ENCODE measurements around the gene ARPC1B. TPM values are rescaled to one million over a fixed set of nuclear protein-coding genes. Genes with fewer than 3 reads are reported as not detected.
A peak's percentile ranks its signal among the peaks of the same experiment; 100 is the strongest.

ARPC1B gene
- total RNA-seq, 1 donor = 186 TPM

GRCh38 chr7:99392046-99392445, 17.5 kb downstream of the ARPC1B start:
- TF ChIP-seq, protein P1, sequence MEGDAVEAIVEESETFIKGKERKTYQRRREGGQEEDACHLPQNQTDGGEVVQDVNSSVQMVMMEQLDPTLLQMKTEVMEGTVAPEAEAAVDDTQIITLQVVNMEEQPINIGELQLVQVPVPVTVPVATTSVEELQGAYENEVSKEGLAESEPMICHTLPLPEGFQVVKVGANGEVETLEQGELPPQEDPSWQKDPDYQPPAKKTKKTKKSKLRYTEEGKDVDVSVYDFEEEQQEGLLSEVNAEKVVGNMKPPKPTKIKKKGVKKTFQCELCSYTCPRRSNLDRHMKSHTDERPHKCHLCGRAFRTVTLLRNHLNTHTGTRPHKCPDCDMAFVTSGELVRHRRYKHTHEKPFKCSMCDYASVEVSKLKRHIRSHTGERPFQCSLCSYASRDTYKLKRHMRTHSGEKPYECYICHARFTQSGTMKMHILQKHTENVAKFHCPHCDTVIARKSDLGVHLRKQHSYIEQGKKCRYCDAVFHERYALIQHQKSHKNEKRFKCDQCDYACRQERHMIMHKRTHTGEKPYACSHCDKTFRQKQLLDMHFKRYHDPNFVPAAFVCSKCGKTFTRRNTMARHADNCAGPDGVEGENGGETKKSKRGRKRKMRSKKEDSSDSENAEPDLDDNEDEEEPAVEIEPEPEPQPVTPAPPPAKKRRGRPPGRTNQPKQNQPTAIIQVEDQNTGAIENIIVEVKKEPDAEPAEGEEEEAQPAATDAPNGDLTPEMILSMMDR (IDR thresholded peaks at IDR 0.05; ENCODE audit: insufficient read depth, low read depth, low read length) = no peak
- H3K4me3 ChIP-seq (ENCODE audit: low read depth, low read length) = no peak overlapping the region
- no peak for DNase-seq (ENCODE audit: low read depth)

DNA sequence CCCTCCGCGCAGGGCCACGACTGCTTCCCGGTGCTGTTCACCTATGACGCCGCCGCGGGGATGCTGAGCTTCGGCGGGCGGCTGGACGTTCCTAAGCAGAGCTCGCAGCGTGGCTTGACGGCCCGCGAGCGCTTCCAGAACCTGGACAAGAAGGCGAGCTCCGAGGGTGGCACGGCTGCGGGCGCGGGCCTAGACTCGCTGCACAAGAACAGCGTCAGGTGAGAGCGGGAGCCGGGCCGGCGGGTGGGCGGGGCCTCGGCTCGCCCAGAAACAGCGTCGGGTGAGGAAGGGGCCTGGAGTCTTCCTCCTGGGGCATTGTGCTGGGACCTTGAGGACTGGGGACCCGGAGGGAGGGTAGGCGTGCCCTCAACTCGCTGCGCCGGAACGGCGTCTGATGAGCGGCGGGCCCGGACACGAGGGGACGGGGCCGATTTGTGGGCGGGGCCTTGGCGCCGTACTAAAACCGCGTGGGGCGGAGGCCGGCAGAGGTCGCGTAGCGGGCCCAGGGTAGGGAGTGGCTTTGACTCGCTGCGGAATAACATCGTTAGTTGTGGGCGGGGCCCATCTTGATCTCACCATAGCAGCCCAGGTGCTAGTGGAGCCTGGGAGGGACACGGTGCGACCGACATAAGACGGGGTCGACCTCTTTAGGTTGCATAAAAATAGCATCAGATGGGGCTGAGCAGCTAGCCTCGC, 18.3 kb downstream of the ARPC1B start:
- peak; percentile 60 for DNase-seq (ENCODE audit: low read depth)
- TF ChIP-seq, protein P1 (IDR thresholded peaks at IDR 0.05; ENCODE audit: insufficient read depth, low read depth, low read length) = no peak
- H3K4me3 ChIP-seq (ENCODE audit: low read depth, low read length) = peak overlapping the region; percentile 41

- TF ChIP-seq, protein P1 (IDR thresholded peaks at IDR 0.05; ENCODE audit: insufficient read depth, low read depth, low read length) = no peak
- DNase-seq (ENCODE audit: low read depth) = no peak
- peak overlapping the region; percentile 41 for H3K4me3 ChIP-seq (ENCODE audit: low read depth, low read length)
These were observed 19.0 kb downstream of the ARPC1B start for GRCh38 chr7:99393355-99394187.

GRCh38 chr7:99394188-99394502, 19.6 kb downstream of the ARPC1B start:
- TF ChIP-seq, protein P1 (IDR thresholded peaks at IDR 0.05; ENCODE audit: insufficient read depth, low read depth, low read length) = no peak
- DNase-seq (ENCODE audit: low read depth) = no peak
- no peak overlapping the region for H3K4me3 ChIP-seq (ENCODE audit: low read depth, low read length)

DNA sequence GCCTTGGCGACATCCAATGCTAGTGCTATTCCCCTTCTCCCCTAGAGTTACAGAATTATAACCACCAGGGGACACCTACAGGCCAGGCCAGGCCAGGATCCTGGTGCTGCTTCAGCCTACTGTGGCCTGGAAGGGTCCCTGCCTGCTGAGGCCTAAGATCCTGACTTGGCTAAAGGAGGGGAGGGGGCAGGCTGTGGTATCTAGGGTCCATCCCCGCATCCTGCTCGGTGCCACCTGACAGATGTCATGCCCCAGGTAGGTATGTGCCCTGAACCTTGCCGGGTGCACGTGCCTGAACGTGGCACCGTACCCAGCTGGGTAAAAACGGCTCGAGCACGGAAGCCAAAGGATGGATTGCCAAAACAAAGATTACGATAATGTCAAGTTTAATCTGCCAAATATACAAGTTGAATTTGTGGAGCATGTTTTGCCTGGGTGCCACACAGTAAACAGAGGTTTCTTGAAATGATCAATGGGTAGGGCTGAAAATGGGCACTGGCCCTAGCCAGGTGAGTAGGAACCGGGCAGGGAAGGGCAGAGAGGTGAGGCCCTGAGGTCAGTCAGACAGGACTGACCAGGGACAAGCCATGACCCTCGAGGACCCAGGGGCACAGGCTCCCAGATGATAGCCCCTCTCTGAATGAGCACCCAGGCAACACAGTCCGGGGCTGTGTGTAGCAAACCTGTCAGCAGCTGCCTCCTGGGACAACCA, 21.2 kb downstream of the ARPC1B start:
- DNase-seq (ENCODE audit: low read depth) = no peak
- TF ChIP-seq, protein P1 (IDR thresholded peaks at IDR 0.05; ENCODE audit: insufficient read depth, low read depth, low read length) = no peak
- H3K4me3 ChIP-seq (ENCODE audit: low read depth, low read length) = no peak overlapping the region

DNA sequence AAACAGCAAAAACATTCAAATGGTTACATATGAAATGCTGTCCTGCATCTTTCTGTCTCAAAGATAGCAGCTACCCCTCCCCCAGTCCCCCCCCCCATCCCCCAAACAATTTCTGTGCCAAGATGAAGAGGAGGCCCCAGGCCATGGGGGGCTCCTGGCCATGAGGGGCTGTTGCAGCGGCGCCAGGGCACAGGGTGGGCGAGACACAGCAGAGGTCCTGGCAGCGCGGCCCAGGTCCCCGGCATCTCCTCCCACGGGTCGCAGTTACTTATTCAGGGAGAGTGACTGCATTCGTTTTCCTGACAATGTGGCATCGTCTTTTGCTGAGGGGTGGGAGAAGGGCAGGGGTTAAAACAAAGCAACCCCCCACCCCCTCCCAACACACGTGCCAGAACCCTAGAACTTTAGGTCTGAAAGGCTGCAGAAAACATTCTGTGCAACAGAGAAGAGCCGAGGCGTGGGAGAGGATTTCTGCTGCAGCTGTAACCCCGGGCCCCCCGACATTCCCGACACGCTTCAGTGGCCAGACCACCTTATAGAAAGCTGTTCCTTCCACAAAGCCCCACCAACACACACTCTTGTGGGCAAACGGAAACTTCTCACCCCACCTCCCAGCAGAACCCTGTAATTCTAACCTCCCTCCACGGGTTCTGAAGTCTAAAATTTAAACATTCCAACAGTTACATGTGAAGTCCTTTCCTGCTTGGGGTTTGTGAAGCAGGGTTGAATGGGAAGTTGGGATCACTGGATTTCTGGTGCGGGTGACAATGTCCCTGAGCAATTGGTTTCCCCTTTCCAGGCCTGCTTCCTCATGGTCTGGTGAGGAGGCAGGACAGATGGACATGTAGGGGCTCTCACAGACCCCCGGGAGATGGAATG, 22.1 kb downstream of the ARPC1B start:
- no peak overlapping the region for H3K4me3 ChIP-seq (ENCODE audit: low read depth, low read length)
- TF ChIP-seq, protein P1 (IDR thresholded peaks at IDR 0.05; ENCODE audit: insufficient read depth, low read depth, low read length) = no peak
- DNase-seq (ENCODE audit: low read depth) = no peak
